Measurements from ENCODE around the gene SRP54. TPM values are rescaled to one million over a fixed set of nuclear protein-coding genes. Genes with fewer than 3 reads are reported as not detected.

SRP54 gene
- total RNA-seq, 2 donors from 2014 or later: 29.8 to 33.3 TPM

- no peak for DNase-seq (ENCODE audit: low spot score)
- H3K36me3 ChIP-seq: no peaks in the 10 kb centered on the region
- H3K4me1 ChIP-seq: peaks cover 0 to 33% of the 10 kb centered on the region in 2 donors
- no peak overlapping the region for H3K27ac ChIP-seq
- H3K27me3 ChIP-seq: no peaks in the 10 kb centered on the region
- no peak for TF ChIP-seq CTCF (IDR thresholded peaks at IDR 0.05)
- no peak overlapping the region for H3K4me3 ChIP-seq
- no peaks in the 10 kb centered on the region for H3K9me3 ChIP-seq
Measured at GRCh38 chr14:34985740-34986139, 2.9 kb downstream of the SRP54 start.

GRCh38 chr14:34987180-34987579 is 4.4 kb downstream of the SRP54 start:
- no peaks in the 10 kb centered on the region for H3K9me3 ChIP-seq
- TF ChIP-seq CTCF (IDR thresholded peaks at IDR 0.05): no peak
- no peak overlapping the region for H3K4me3 ChIP-seq
- DNase-seq (ENCODE audit: low spot score): no peak
- H3K36me3 ChIP-seq: no peaks in the 10 kb centered on the region
- H3K27ac ChIP-seq: no peak overlapping the region
- peaks cover 0 to 25% of the 10 kb centered on the region in 2 donors for H3K4me1 ChIP-seq
- H3K27me3 ChIP-seq: no peaks in the 10 kb centered on the region

- no peak for DNase-seq (ENCODE audit: low spot score)
- H3K27ac ChIP-seq: no peak overlapping the region
- no peaks in the 10 kb centered on the region for H3K9me3 ChIP-seq
- H3K4me3 ChIP-seq: no peak overlapping the region
- peaks cover 0 to 11% of the 10 kb centered on the region in 2 donors for H3K4me1 ChIP-seq
- TF ChIP-seq CTCF (IDR thresholded peaks at IDR 0.05): no peak
- no peaks in the 10 kb centered on the region for H3K36me3 ChIP-seq
- no peaks in the 10 kb centered on the region for H3K27me3 ChIP-seq
Measured at GRCh38 chr14:34989762-34990161, 7.0 kb downstream of the SRP54 start.

- no peaks in the 10 kb centered on the region for H3K27me3 ChIP-seq
- DNase-seq (ENCODE audit: low spot score): no peak
- no peaks in the 10 kb centered on the region for H3K4me1 ChIP-seq
- no peak for TF ChIP-seq CTCF (IDR thresholded peaks at IDR 0.05)
- H3K36me3 ChIP-seq: peaks cover 5% of the 10 kb centered on the region
- no peak overlapping the region for H3K27ac ChIP-seq
- H3K9me3 ChIP-seq: no peaks in the 10 kb centered on the region
- no peak overlapping the region for H3K4me3 ChIP-seq
Measured at GRCh38 chr14:34993426-34993825, 10.6 kb downstream of the SRP54 start.

DNA sequence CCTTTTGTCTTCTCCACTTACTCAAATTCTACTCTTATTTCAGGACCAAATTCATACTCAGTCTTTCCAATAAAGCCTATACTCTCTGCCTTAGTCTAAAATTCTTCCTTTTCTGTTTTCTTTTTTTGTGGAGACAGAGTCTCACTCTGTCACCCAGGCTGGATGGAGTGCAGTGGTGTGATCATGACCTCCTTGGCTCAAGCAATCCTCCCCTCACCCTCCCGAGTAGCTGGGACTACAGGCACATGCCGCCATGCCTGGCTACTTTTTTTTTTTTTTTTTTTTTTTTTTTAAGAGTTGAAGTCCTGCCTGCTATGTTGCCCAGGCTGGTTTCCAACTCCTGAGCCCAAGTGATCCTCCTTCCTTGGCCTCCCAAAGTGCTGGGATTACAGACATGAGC is 11.9 kb downstream of the SRP54 start:
- Histone ChIP-seq H3K27me3 (no peaks in the 10 kb centered on the region), H3K36me3 (peaks cover 5% of the 10 kb centered on the region), H3K9me3 (no peaks in the 10 kb centered on the region), H3K4me3 (no peak overlapping the region), H3K4me1 (no peaks in the 10 kb centered on the region), H3K27ac (no peak overlapping the region)
- no peak for TF ChIP-seq CTCF (IDR thresholded peaks at IDR 0.05)
- DNase-seq (ENCODE audit: low spot score): no peak

DNA sequence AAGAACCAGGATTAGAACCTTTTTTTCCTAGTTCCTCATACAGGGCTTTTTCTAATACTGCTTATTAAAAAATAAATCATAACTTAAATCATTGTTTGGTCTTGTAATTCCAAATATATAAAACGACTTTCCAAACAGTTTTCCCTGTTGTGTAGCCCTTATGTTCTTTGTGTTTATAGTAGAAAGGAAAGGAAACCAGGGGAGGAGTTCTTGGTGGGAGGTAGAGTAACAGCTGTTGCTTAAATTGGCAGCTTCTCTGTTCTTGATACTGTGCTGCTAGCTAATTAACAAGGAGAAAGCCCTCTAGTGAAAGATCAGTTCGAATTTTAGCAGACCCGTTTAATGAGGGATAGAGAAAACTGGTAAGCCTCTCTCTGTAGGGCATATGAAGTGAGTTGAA is 15.0 kb downstream of the SRP54 start:
- no peaks in the 10 kb centered on the region for H3K9me3 ChIP-seq
- H3K27me3 ChIP-seq: no peaks in the 10 kb centered on the region
- H3K36me3 ChIP-seq: peaks cover 32% of the 10 kb centered on the region
- no peak overlapping the region for H3K27ac ChIP-seq
- no peak for TF ChIP-seq CTCF (IDR thresholded peaks at IDR 0.05)
- no peak for DNase-seq (ENCODE audit: low spot score)
- H3K4me1 ChIP-seq: no peaks in the 10 kb centered on the region
- H3K4me3 ChIP-seq: no peak overlapping the region
